HUDEP-2 (cell line): ENCODE results near the gene MTG1.

ENCODE experiments used
- DNase-seq, 76 experiments: peaks; one replicate each; lab custom pipeline; 2025; ENCODE audit not compliant: unreplicated experiment in 76 of 76; lab: John Stamatoyannopoulos, UW

Gene MTG1, protein sequence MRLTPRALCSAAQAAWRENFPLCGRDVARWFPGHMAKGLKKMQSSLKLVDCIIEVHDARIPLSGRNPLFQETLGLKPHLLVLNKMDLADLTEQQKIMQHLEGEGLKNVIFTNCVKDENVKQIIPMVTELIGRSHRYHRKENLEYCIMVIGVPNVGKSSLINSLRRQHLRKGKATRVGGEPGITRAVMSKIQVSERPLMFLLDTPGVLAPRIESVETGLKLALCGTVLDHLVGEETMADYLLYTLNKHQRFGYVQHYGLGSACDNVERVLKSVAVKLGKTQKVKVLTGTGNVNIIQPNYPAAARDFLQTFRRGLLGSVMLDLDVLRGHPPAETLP

DNA sequence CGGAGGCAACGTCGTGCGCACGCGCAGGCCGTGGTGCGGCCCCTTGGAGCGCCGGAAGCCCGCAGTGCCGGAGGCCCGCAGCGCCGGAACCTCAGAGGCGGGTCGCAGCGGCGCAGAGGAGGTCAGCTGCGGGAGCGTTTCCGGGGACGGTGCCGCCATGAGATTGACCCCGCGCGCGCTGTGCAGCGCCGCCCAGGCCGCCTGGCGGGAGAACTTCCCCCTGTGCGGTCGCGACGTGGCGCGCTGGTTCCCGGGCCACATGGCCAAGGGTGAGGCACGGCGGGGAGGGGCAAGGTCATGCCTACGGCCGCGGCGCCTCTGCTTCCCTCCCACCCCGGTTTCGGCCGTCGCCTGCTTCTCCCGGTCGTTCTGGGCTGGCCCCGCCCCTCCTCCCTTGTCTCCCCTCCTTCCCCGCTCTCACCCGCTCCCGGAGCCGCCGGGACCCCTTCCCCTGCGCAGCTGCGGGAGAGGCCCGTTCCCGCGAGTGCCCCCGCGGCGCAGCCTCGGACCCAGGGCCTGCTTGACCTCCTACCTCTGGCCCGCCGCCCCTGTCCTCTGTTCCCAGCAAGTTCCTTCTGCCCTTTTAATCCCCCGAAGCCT lies at the start of gene MTG1:
TSS of gene MTG1 (plus strand) at position 94 of the 600 bp plus-strand sequence. CDS start at position 158, 64 bp downstream.
- peak in 75 of 76 experiments; percentile 4 to 97 (median 90) for DNase-seq

DNA sequence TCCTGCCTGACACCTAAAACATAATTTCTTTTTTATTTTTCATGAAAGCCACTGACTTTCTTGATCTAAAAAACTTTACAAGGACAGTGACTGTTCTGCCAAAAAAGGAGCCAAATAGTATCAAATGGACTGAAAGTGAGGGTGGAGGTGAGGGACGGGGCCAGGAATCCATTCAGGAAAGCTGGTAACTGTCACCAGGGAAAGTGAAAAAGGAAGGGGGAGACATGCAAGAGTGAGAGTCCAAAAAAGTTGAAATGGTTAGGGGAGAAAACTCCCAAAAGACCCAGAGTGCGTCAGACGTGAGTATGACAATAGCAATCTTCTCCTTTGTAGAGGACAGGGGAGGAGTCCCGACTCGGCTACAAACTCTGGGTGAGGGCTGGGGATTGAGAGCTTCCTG lies 49.7 kb upstream of the MTG1 start:
- no peak for DNase-seq

GRCh38 chr10:133346413-133346812 lies 47.5 kb upstream of the MTG1 start:
- DNase-seq, result no peak

GRCh38 chr10:133347710-133348517 lies 46.0 kb upstream of the MTG1 start:
- DNase-seq, result no peak

DNA sequence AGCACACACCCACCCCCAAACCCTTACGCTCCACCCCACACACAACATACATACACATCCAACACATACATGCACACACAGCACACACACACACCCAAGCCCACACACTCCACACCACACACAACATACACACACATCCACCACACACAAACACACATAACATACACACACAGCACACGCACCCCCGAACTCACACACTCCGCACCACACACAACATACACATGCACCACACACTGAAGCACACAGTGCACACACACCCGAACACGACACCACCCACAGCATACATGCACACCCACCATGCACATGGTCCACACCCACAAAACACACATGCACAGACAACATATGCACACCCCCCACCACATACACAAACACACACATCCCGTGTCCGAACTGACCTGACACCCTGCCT lies 44.8 kb upstream of the MTG1 start:
- no peak for DNase-seq

- DNase-seq, result no peak
These were observed 44.4 kb upstream of the MTG1 start for GRCh38 chr10:133349577-133350011.

DNA sequence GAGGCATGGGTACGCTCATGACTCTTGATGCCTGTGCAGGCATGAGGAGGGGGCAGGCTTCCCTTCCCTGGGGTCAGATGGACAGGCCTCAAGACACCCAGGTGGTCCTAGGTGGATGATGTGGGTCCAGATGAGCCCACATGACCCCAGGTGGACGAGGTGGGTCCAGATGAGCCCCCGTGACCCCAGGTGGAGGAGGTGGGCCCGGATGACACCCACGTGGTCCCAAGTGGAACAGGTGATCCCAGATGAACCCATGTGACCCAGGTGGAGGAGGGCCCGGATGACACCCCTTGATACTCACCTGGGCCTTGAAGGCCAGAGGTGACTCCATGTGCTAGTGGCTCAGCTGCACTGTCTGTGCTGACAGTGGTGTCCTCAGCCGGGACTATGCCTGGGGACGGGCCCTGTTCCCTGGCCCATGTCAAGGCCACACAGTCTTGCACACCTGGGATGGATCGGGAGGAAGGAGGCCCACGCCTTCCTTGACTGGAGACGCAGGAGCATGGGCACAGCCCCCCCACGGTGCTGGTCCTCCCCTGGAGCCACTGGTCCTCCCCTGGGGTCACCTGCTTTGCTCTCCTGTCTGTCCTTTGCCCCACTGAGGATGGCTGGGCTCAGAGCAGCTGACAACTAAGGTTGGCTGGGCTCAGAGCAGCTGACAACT lies 43.5 kb upstream of the MTG1 start:
- no peak for DNase-seq

- no peak for DNase-seq
These were observed 43.0 kb upstream of the MTG1 start for GRCh38 chr10:133350950-133351329.

- peak in 3 of 76 experiments; percentile 10 to 20 (median 10) for DNase-seq
These were observed 42.3 kb upstream of the MTG1 start for GRCh38 chr10:133351408-133352318.

DNA sequence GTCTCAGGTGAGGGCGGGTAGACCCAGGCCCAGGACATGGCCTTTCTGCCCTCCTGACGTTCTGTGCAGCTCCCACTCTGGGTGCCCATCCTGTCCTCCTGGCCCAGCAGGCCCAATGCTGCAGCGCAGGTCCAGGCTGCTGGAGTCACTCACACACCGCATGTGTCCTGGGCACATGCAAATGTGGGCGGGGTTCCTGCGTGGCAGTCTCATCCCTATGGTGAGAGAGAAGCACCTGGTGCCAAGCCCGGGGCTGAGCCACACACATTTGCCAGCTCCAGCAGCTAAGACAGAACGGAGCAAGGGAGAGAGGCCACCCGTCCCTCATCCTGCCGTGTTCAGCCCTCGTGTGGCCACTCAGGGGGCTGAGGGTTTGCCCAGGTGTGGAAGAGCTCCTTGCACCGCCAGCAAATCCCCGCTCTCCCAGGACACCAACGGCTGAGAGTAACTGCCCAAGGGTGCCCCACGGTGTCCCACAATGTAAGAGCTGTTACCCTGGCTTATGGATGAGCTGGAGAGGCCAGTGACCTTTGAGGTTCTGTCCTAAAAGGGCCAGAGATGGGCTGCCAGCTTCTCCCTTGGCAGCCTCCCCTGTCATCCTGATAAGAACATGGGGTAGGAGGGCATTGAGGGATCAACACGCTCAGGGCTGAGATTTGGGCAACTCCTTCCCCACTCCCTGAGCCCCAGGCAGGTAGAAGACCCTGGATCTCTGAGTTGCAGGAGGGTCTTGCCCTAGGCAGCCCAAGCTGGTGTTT lies 40.6 kb upstream of the MTG1 start:
- DNase-seq, result no peak

DNA sequence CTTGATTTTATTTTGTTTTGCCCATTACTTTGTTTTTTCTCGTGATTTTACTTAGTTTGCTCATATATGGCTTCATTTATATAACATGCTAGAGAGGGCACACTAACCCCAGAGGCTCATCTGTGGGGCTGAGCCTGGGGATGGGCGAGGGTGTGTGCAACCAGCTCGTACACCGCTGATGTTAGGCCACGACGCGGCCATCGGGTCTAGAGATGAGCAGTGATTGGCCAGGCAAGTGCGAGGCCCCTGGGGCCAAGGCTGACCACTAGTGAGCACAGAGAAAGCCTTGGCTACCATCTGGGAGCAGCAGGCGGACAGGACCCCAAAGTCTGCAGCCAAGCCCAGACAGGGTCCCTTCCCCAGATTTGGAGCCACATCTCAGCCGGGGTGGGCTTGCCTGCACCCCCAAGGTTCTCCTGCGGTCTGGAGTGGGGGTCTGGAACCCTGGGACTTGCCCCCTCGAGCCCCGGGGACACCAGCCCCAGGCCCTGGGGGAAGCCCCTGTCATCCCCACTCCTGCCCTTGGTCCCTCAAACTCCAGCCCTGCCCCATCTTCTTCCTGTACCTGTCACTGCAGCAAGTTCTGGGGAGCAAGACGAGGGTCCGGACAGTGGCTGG lies 39.9 kb upstream of the MTG1 start:
- DNase-seq, result no peak

DNA sequence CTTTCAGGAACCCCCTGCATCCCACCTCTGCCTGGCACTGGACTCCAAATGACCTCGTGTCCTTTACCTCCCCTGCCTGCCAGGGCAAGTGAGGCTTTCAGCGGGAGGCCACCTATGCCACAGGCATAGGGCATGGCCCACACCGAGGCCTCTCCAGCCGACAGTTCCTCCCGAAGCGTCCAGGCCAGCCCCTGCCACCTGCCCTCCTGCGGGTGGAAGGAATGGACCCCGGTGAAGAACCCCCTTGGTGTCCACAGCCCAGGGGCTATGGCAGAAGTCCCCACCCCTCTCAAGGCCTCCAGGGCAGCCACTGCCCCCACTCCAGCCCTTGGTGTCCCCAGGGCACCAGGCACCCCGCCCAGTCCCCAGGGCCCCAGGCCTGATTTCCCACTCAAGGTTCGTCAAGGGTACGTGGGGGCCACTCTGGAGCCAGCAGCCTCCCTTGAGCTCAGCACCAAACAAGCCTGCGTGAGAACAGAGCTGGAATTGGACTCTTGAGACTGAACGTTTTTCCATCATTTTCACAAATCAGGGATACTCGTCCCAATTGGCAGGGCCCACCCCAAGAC lies 39.2 kb upstream of the MTG1 start:
- no peak for DNase-seq

DNA sequence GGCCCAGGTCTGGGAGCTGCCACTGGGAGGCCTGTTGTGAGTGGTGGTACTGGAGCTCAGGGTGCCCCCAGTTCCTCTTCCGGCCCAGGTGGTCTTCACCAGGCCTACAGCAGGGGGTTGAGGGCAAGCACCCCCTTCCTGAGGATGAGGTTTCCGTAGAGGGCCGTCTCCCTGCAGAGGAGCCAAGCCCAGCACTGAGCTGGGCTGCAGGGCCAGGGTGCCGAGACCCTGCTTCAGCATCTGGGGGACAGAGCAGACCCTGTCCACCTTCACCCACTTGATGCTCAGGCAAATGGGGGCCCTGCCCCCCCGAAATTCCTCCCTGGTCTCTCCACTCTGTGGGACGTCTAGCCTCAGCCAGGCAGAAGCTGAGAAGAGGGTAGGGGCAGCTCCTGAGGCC lies 38.7 kb upstream of the MTG1 start:
- no peak for DNase-seq

- no peak for DNase-seq
These were observed 38.0 kb upstream of the MTG1 start for GRCh38 chr10:133355991-133356390.

DNA sequence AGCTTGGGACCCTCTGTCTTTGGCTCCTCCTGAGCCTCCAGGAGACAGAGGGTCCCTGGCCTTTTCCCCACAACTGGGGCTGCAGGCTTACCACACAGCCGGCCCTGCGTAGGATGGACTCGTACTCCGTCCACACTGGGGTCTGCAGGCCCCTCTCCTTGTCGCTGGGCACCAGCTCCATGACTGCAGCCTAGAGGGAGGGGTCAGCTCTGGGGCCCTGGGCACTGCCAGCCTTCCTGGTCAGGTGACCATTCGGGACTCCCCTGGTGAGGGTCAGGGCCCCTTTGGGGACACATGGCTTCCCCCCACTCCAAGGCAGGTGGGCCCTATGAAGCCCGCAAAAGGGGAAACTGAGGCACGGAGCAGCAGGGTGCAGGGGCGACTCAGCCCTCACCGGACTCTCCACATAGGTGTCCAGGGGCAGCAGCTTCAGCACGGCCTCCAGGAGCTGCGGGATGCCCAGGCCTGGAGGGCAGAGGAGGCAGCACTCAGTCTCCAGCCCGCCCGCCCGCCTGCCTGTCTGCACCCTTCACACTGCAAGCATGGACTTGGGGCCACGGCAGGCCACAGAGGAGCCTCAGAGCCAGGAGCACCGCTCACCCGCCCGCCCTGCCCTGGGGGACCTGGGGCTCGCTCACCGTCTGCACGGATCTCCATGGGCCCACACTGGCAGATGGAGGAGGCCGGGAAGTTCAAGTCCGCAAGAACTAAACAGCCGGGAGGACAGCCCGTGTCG lies 37.2 kb upstream of the MTG1 start:
- peak in 1 of 76 experiments; percentile 43 for DNase-seq

- DNase-seq, result peak in 61 of 76 experiments; percentile 6 to 82 (median 57)
These were observed 36.4 kb upstream of the MTG1 start, which contains the start of gene FUOM for GRCh38 chr10:133357285-133358161. Gene FUOM (minus strand): TSS chr10:133358019. CDS start chr10:133358007, 12 bp downstream.
